GM19239 (cell line): Measurements from ENCODE around the gene ZBTB47.

Experiments
- DNase-seq: peaks from one replicate; pipeline ENCODE4 v3.0.0; 2011; ENCODE audit warnings: low spot score; ENCODE audit not compliant: insufficient read length
- FAIRE-seq: peaks from 2 replicates; lab custom pipeline; 2011; peaks lifted over from hg19 to GRCh38; lab: Jason Lieb, UNC

The ZBTB47 gene

DNA sequence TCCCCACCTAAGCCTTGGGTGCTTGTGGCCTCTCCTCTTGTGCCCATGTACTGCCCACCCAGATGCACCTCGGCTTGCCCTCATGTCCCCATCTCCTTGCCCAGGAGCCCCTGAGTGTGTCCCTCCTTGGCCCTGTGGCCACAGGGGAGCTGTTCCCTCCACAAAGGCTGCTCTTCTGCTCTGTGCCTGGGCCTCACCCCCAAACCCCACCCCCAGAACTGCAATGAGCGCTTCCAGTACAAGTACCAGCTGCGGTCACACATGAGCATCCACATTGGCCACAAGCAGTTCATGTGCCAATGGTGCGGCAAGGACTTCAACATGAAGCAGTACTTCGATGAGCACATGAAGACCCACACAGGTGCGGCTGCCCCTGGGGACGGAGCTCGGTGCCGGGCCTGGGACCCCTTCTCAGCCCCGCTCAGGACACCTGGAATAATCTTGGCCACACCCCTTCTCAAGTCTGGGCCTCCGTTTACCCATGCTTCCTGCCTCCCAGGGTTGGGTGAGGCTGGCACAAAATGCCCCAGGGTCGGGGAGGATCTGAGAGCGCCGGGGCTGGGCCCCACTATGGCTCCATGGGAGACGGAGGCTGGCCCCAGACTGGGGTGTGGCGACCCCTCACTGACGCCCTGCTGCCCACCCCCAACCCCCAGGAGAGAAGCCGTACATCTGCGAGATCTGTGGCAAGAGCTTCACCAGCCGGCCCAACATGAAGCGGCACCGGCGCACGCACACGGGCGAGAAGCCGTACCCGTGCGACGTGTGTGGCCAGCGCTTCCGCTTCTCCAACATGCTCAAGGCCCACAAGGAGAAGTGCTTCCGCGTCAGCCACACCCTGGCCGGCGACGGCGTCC, 10.3 kb downstream of the ZBTB47 start:
- FAIRE-seq, result no peak
- DNase-seq, result no peak

DNA sequence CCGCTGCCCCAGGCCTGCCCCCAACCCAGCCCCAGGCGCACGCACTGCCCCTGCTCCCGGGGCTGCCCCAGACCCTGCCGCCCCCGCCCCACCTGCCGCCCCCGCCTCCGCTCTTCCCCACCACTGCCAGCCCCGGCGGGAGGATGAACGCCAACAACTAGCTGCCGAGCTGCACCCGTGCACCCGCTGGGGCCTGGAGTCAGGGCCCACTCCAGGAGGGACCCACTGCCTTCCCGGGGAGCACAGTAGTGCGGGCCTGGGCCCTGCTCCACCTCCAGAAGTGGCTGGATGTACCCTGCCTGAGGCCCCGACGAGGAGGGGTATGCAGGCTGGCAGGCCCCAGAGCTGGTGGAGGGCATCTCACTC, 10.9 kb downstream of the ZBTB47 start:
- DNase-seq (no peak), FAIRE-seq (no peak)

DNA sequence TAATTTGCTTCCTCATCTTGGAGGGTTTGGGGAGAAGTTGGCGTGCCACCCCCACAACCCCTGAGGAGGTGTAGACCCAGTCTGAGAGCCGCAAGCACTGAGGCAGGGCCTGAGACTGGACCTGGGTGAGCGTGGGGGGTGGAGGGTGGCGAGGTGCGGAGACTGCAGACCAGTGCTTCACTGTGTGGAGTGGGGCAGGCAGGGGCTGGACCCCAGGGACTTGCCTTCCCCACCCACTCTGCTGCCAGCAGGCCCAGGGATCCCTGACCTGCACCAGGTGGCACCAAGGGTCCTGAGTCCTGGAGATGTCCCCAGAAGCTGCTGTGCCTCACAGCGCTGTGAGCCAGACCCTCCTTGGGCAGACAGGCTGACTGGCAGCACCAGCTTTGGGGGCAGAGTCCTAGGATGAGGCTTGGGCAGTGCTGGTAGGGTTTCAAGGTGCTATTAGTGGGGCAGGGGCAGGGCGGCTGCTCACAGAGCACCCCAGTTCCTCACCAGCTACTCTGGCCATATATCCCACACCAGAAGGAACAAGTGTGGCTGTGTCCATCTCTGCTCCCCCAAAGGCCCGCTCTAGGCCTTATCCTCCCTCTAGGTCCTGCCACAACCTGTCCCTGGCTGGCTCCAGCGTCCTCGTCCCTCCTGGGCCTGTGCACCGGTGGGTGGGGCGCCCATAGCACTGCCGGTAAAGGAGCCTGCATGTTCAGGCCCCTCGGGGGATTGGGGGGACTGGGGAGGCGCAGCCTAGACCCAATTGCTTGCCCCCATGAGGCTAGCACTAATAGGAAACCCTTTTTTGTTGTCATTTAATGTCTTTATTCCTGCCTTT, 11.8 kb downstream of the ZBTB47 start:
- no peak for FAIRE-seq
- DNase-seq, result no peak

DNA sequence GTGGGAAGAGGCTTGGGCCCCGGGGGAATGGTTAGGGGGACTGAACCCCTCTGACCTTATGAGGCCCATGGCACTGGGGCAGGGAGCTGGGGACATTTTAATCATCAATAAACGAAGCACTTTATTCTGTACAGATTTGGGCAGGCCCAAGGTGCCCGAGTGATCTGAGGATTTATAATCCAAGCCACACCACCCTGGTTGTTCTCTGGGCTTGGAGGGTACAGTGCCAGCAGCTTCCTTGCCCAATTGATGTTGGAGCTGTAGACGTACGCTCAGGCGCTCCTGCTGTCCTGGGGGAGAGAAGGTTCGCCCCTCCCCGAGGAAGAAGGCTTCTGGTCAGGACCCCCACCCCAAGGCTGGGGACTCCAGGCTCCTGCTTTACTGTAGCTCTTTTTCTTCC, 12.5 kb downstream of the ZBTB47 start:
- DNase-seq (no peak), FAIRE-seq (no peak)

DNA sequence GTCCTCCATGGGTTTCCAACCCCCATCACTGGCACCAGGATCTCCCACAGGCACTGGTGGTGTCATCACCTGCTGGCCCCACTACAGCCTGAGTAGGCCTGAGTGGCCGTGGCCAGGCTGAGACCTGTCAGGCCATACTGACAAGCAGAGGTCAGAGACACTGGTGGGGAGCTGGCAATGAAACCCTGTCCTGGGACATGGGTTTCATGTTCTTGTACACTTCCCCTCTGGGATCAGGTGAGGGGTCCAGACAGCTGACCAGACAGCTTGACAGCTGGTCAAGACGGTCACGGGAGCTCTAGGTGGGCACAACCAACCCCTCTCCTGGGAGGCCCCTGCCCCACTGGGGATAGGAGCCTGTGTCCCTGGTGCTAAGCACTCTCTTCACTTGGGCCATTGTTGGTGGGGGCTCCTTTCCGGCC, 13.1 kb downstream of the ZBTB47 start:
- no peak for DNase-seq
- no peak for FAIRE-seq

DNA sequence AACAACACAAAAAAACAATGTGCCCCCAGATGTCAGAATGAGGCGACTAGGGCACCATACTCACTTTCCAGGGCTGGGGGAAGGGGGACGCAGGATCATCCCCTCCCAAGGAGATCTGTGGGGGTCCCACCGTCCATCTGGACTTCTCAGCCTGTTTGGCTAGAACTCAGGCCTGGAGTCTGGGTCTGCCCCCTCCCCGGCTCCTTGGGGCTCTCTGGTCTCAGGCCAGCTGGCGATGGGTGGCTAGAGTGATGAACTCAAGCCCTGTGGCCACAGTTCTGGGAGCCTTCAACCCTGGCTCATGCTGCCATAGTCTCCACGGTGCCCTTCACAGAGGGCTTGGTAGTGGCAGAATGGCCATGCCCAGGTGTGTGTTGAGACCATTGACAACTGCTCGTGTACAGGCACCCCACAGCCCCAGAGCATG, 13.6 kb downstream of the ZBTB47 start:
- no peak for FAIRE-seq
- no peak for DNase-seq

DNA sequence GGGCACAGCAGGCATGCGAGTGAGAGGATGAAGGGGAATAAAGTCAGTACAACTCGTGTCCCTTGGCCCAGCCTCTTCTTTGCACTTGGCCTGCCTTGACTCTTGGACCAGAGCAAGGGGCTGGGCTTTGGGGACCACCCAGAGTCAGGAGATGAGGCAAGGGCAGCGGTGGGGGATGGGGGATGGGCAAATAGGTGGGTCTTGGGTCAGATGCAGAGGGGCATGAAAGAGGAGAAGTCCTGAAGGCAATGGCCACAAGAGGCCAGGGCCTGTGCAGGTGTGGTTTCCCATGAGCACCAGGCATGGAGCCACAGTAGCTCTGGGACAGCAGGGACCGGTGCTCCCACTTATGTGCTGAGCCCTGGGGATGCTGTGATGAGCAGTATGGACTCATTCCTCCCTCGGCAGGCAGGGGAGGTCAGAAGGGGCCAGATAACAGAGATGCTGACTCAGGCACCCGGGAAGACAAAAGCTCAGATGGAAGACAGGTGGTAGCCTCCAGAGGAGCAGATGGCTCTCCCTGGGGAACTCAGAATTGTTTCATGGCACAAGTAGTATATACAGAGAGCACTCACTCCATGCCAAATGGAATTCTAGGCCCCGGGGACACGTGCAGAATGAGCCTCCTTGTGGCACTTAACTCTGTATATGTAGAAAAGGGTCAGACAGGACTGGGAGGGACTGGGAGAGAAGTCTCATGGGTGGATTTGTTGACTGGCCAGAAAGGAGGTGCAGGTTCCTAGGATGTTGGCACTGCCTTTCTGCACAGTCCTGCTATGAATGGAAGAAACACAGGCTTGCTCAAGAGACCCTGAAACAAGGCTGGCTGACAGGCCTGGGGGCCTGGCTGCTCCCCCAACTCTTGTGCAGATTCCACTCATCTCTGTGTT, 14.3 kb downstream of the ZBTB47 start:
- no peak for DNase-seq
- no peak for FAIRE-seq

DNA sequence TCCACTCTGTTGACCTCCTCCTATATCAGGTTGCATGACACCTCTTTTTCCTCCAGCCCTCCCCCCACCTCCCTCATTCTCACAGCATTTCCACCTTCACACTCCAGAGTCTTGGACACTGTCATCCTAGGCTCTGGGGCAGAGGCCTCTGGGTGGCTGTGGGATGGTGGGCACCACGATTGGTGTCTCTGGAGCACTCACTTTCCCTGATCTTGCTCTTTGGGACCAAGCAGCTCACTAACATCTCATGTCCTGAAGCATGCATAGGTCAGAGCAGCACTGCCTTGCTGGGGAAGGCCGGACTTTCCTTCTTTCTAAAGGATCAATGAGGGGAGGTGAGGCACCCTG, 14.9 kb downstream of the ZBTB47 start:
- DNase-seq (no peak), FAIRE-seq (no peak)

DNA sequence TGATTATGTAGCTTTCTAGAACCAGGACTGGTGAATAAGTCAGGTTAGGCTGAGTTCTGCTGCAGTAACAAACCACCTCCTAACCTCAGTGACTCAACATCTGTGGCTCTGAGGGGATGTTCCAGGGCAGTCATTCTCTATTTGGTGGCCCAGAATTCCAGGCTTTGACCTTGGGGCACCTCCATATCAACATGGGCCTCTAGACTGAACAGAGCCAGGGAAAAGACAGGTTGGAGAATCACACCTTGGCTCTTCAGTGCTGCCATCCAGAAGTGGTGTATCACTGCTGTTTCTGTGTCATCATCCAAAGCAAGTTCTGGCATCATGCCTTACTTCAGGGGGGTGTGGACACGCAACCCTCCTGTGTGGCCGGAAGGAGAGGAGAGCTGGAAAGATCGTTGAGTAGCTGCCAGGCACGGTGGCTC, 15.3 kb downstream of the ZBTB47 start:
- FAIRE-seq (no peak), DNase-seq (no peak)

DNA sequence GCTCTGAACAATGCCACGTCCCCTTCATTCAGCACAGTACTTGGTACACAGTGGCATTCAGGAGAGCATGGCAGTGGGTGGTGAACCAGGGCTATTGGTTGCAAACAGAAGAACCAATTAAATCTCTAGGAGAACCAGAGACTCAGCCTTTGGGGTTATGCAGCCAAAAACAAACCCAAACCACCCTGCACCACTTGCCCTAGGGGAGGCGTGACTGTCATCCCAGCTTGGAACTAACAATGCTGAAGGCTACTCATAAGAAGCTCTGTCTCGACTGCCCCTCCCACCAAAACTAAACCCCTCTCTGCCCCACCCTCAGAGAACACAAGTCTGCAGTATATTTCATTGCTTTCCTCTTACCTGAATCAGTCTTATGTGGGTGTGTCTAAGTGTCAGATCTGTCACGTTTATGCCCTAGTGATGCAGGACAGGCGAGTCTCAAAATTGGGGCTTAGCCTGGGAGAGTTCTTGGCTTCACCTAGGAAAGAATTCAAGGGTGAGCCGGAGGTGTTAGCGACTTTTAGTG, 16.6 kb downstream of the ZBTB47 start:
- FAIRE-seq (no peak), DNase-seq (no peak)

DNA sequence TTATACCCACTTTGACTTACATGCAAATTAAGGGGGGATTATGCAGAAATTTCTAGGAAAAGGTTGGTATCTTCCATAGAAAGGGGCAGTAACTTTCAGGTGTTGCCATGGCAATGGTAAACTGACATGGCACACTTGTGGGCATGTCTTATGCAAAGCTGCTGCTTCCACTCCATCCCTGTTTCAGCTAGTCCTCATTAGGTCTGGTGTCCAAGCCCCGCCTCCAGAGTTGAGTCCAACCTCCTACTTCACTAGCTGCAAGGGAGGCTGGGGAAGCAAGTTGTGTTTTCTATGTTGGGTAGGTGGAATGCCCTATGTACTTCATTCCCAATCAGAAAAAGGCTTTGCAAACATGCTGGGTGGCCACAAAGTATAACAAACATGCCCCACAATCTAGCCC, 17.2 kb downstream of the ZBTB47 start:
- DNase-seq, result no peak
- no peak for FAIRE-seq

DNA sequence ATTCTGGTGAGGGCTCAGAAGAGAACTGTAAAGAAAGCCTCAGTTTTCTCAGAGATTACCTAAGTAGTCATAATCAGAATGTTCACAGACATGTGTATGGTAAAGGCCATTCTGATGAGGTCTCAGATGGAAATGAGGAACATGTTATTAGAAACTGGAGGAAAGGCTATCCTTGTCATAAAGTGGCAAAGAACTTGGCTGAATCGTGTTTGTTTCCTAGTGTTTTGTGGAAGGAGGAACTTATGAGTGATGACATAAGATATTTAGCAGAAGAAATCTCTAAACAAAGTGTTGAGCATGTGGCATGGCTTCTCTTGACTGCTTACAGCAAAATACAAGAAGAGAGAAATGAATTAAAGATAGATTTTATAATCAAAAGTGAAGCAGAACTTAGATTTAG, 19.0 kb downstream of the ZBTB47 start:
- DNase-seq, result no peak
- no peak for FAIRE-seq

DNA sequence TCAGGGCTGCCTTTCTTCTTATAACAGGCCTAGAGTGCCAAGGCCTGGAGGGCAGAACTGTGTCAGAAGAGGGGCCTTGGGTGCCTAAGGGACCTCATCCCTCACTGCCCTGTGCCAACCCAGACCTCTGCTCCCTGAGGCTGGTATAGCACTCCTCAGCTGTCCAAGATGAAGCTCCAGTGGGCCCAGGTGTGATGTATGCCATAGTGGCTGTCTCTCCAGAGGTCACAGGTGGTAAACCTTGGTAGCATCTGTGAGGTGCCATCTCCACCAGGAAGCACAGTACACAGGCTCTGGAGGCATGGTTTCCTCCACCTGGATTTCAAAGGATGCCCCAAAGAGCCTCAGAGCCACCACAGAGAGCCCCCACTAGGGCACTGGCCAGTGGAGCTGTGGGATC, 19.6 kb downstream of the ZBTB47 start:
- no peak for FAIRE-seq

DNA sequence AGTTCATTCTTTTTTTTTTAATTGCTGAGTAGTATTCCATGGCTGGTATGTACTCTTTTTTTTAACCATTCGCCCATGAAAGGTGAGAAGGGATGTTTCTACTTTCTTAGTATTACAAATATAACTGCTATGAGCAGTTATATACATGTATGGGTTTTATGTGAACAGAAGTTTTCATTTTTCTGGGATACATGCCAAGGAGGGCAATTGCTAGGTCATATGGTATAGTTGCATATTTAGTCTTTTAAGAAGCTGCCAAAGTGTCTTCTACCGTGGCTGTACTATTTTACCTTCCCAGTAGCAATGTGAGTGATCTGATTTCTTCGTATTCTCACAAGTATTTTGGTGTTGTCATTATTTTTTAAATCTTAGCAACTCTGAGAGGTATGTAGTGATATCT, 20.6 kb downstream of the ZBTB47 start:
- DNase-seq, result no peak
- FAIRE-seq, result no peak

More for the DNA sequence above, 19.6 kb downstream of the ZBTB47 start:
- no peak for DNase-seq

DNA sequence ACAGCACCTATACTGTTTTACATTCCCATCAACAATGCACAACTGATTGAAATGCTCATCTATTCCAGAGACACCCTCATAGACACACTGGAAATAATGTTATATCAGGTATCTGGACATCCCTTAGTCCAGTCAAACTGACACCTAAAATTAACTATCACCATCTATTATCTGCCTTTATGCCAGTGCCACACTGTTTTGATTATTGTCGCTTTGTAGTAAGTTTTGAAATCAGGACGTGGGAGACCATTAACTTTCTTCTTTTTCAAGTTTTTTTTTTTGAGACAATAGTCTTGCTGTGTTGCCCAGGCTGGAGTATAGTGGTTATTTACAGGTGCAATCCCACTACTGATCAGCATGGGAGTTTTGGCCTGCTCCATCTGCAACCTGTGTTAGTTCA, 22.4 kb downstream of the ZBTB47 start:
- FAIRE-seq, result no peak
- no peak for DNase-seq

DNA sequence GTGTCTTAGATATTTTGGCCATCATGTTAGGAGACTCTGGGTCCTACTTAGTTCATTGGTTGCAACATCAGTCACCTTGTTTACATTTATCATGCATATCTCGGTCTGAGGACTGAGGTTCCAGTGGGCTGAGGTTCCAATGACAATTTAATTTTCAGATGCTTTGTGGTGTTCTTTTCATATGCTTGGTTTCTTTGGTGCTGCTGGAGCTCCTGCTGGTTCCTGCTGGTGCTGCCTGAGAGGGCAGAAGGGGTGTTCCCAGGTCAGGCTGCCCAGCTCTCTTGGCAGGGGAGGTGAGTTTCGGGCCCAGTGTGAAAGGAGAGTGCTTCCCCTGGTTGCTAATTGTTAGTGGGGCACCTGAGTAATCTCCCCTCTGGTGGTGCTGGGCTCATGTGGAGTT, 24.9 kb downstream of the ZBTB47 start:
- DNase-seq (no peak), FAIRE-seq (no peak)

DNA sequence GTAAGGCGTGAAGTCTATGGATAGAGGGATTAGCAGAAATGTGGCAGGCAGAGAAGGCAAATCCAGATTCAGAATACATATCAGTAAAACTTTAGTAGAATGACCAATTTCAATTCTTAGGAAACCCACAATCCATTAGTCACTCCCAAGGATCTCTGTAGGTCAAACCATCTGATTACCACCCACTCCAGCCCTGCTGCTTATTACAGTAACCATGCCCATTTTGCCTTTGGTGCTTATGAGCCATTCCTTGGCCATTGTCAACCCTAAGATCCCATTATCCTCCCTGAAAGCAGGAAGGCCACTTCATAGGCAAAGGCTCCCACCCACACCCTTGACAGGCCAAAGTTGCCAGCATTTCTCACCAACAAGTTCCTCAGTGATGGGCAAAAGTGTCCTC, 26.8 kb downstream of the ZBTB47 start:
- FAIRE-seq (no peak), DNase-seq (no peak)

DNA sequence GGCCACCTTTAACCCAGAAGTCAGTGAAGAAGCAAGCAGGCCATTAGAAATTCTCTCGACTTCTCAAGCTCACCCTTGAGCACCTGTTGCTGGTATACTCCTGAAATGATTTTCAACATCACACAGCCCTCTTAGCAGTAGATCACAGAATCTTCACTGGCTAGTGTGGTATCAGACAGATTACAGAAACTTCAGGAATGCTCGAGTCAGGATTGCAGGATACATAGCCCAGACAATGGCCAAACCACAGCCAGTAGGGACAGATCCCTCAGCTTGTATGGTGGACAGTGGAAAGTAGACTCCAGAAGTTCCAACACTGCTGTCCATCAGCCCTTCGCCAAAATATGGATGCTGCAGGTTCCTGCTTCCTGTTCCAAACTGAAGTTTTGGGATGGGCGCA, 27.3 kb downstream of the ZBTB47 start:
- FAIRE-seq, result no peak

DNA sequence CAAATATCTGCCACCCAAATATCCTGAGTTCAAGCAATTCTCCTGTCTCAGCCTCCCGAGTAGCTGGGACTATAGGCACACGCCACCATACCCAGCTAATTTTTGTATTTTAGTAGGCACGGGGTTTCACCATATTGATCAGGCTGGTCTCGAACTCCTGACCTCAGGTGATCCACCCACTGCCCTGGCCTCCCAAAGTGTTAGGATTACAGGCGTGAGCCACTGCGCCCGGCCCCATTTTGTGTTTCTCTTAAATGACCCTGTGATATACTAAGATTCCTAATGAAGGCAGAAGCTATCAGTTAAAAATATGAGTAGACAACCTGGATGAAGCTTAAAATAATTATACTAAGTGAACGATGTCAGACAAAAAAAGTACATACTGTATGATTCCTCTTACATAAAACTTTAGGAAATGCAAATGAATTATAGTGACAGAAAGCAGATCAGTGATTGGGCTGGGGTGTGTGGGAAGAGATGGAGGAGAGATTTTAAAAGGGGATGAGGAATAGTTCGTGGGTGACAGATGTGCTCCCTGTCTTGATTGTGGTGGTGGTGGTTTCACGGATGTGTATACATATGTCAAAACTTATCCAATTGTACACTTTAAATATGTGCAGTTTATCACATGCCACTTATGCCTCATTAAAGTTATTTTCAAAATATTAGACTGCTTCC, 28.0 kb downstream of the ZBTB47 start:
- no peak for DNase-seq
- FAIRE-seq, result no peak

More for the DNA sequence above, 27.3 kb downstream of the ZBTB47 start:
- DNase-seq, result no peak
